ENCODE results near the gene ELF1.

GRCh38 chr13:41017159-41017558 is 2.0 kb downstream of the ELF1 start:
- TF ChIP-seq CTCF (IDR thresholded peaks at IDR 0.05) (no peak), ZFX (IDR thresholded peaks at IDR 0.05; ENCODE audit: borderline replicate concordance) (no peak)
